GM23338 (cell line): Measurements from ENCODE around the gene TGM6. TPM values are rescaled to one million over a fixed set of nuclear protein-coding genes. Genes with fewer than 3 reads are reported as not detected.

Experiments used
- ATAC-seq: fragments of 200-7000 bp; cut with Tn5 transposase; 3 replicates; pipeline ENCODE4 v1.9.1; 2020
- DNase-seq: peaks from one replicate; pipeline ENCODE4 v3.0.0-alpha.2; 2015; ENCODE audit warnings: low spot score
- H2AFZ ChIP-seq: fragments of 200-600 bp; sonication (generic); 2 replicates; pipeline ENCODE4 v1.8.0; 2016; ENCODE audit warnings: antibody characterized with exemption, mild to moderate bottlenecking, moderate library complexity
- H3F3A ChIP-seq: fragments of 200-600 bp; sonication (generic); replicated peaks from 2 replicates; pipeline ENCODE4 v1.8.0; 2017; ENCODE audit warnings: antibody characterized with exemption, mixed run types, low read depth
- H3K27ac ChIP-seq: fragments of 200-600 bp; sonication (generic); 2 replicates; pipeline ENCODE4 v1.6.1; 2016; ENCODE audit warnings: low read depth
- H3K27me3 ChIP-seq: fragments of 200-600 bp; sonication (generic); 2 replicates; pipeline ENCODE4 v1.8.0; 2016; ENCODE audit warnings: mild to moderate bottlenecking, mixed run types, moderate library complexity; ENCODE audit not compliant: insufficient read depth
- H3K36me3 ChIP-seq: fragments of 200-600 bp; sonication (generic); 2 replicates; pipeline ENCODE4 v1.8.0; 2016; ENCODE audit warnings: mild to moderate bottlenecking; ENCODE audit not compliant: insufficient read depth
- H3K4me1 ChIP-seq: fragments of 200-600 bp; sonication (generic); 2 replicates; pipeline ENCODE4 v1.8.0; 2016; ENCODE audit warnings: mild to moderate bottlenecking, moderate library complexity; ENCODE audit not compliant: insufficient read depth
- H3K4me2 ChIP-seq: fragments of 200-600 bp; sonication (generic); 2 replicates; pipeline ENCODE4 v1.7.1; 2017; ENCODE audit warnings: mixed run types
- H3K4me3 ChIP-seq: fragments of 200-600 bp; sonication (generic); 2 replicates; pipeline ENCODE4 v1.6.1; 2016; ENCODE audit warnings: mixed run types
- H3K79me2 ChIP-seq: fragments of 200-600 bp; sonication (generic); replicated peaks from 2 replicates; pipeline ENCODE4 v1.8.0; 2017; ENCODE audit warnings: mild to moderate bottlenecking; ENCODE audit not compliant: insufficient read depth
- H3K9me2 ChIP-seq: fragments of 200-600 bp; sonication (generic); 2 replicates; pipeline ENCODE4 v1.8.0; 2017; ENCODE audit not compliant: insufficient read depth
- H4K20me1 ChIP-seq: fragments of 200-600 bp; sonication (generic); replicated peaks from 2 replicates; pipeline ENCODE4 v1.8.0; 2017; ENCODE audit warnings: mild to moderate bottlenecking; ENCODE audit not compliant: insufficient read depth
- H3K27ac Mint-ChIP-seq: 2 replicates; pipeline ENCODE4 v1.8.0; 2020; ENCODE audit warnings: inconsistent platforms, mild to moderate bottlenecking, moderate library complexity, mixed read lengths
- H3K27me3 Mint-ChIP-seq: 3 replicates; pipeline ENCODE4 v1.8.0; 2022; ENCODE audit warnings: low read depth, mild to moderate bottlenecking, moderate library complexity, mixed read lengths, inconsistent platforms; ENCODE audit not compliant: insufficient read depth, poor library complexity
- H3K36me3 Mint-ChIP-seq: 3 replicates; pipeline ENCODE4 v1.8.0; 2021; ENCODE audit warnings: low read depth, mild to moderate bottlenecking, inconsistent platforms, moderate library complexity, mixed read lengths
- H3K4me1 Mint-ChIP-seq: 3 replicates; pipeline ENCODE4 v1.8.0; 2020; ENCODE audit warnings: mild to moderate bottlenecking, inconsistent platforms, mixed read lengths
- H3K4me3 Mint-ChIP-seq: 3 replicates; pipeline ENCODE4 v1.8.0; 2021; ENCODE audit warnings: moderate library complexity, mild to moderate bottlenecking, inconsistent platforms, mixed read lengths
- H3K9me3 Mint-ChIP-seq: 3 replicates; pipeline ENCODE4 v1.8.0; 2020; ENCODE audit warnings: moderate library complexity, mild to moderate bottlenecking, inconsistent platforms, mixed read lengths
- CREB1 ChIP-seq: fragments of 250-450 bp; sonication (Bioruptor Pico); IDR thresholded peaks from 2 replicates; pipeline ENCODE4 v1.5.0; 2020; ENCODE audit warnings: low read depth, mild to moderate bottlenecking, moderate library complexity
- EZH2 ChIP-seq: fragments of 200-600 bp; sonication (generic); IDR thresholded peaks from one replicate; pipeline ENCODE4 v1.8.0; 2017; ENCODE audit warnings: antibody characterized with exemption, mild to moderate bottlenecking, low read depth; ENCODE audit not compliant: unreplicated experiment
- EZH2phosphoT487 ChIP-seq: fragments of 200-600 bp; sonication (generic); IDR thresholded peaks from one replicate; pipeline ENCODE4 v1.8.1; 2018; ENCODE audit warnings: antibody characterized with exemption; ENCODE audit not compliant: unreplicated experiment
- JUNB ChIP-seq: IDR thresholded peaks from one replicate; pipeline ENCODE4 v1.6.1; 2016; ENCODE audit warnings: antibody characterized with exemption; ENCODE audit not compliant: unreplicated experiment
- NANOG ChIP-seq: IDR thresholded peaks from 2 replicates; pipeline ENCODE4 v1.6.1; 2016; ENCODE audit warnings: antibody characterized with exemption, borderline replicate concordance
- POLR2AphosphoS5 ChIP-seq: IDR thresholded peaks from 2 replicates; pipeline ENCODE4 v1.6.1; 2016; ENCODE audit warnings: antibody characterized with exemption, low read depth
- STAT1 ChIP-seq: IDR thresholded peaks from one replicate; pipeline ENCODE4 v1.6.1; 2016; ENCODE audit warnings: antibody characterized with exemption; ENCODE audit not compliant: unreplicated experiment
- ZNF114 ChIP-seq: fragments of 250-450 bp; sonication (Bioruptor Pico); IDR thresholded peaks from 2 replicates; pipeline ENCODE4 v1.5.0; 2020; ENCODE audit warnings: mild to moderate bottlenecking, moderate library complexity
- ZNF331 ChIP-seq: fragments of 250-450 bp; sonication (Bioruptor Pico); IDR thresholded peaks from 2 replicates; pipeline ENCODE4 v1.5.0; 2020; ENCODE audit warnings: low read depth, mild to moderate bottlenecking, moderate library complexity
- polyA plus RNA-seq: library from polyadenylated mRNA; unstranded; fragments of >200 nt; fragmentation: Nextera tagmentation; extraction: Ambion mirVana; gene quantifications from 2 replicates; pipeline ENCODE4 v1.2.1, GENCODE V29; 2016
- total RNA-seq: library from RNA; depleted of rRNA; stranded (reverse); fragments of >200 nt; shearing (Covaris generic); gene quantifications from 2 replicates; pipeline ENCODE4 v1.2.3, GENCODE V29; 2014
- TF ChIP-seq, protein P1 (sequence below): fragments of 250-450 bp; sonication (Bioruptor Pico); IDR thresholded peaks from 2 replicates; pipeline ENCODE4 v1.5.0; 2020; ENCODE audit warnings: mild to moderate bottlenecking, moderate library complexity
- TF ChIP-seq, protein P2 (sequence below): IDR thresholded peaks from 2 replicates; pipeline ENCODE4 v1.6.1; 2016; ENCODE audit warnings: antibody characterized with exemption
- TF ChIP-seq, protein P3 (sequence below), 2 experiments: fragments of 200-600 bp in 1 of 2; sonication (generic) in 1 of 2; conservative IDR thresholded peaks; 2 replicates each; pipeline versions ENCODE4 v1.5.1 to v1.6.1; 2016 to 2017; ENCODE audit warnings: antibody characterized with exemption in 2 of 2, low read depth in 2 of 2, mild to moderate bottlenecking in 2 of 2, moderate library complexity in 1 of 2
- TF ChIP-seq, protein P4 (sequence below): IDR thresholded peaks from one replicate; pipeline ENCODE4 v1.6.1; 2018; ENCODE audit warnings: antibody characterized with exemption; ENCODE audit not compliant: unreplicated experiment

The TGM6 gene
- total and polyA plus RNA-seq, 2 experiments from 2014 or later: not detected

DNA sequence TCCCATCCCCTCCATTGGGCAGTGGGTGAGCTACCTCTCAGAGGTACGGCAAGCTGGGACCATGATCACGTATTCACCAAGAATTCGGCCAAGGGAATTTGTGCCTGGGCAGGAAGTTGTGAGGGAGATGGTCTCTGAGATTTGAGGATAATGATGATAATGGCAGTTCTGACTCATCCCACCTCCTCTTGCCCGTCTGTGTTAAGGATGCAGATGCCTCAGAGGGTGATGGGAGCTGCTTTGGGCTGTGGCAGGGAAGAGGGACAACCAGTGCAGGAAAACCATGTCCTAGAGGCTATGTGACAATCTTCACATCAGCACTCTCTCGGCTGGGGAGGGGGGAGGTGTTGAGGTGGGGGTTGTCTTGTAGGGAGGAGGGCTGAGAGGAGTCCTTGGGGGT is 4.3 kb downstream of the TGM6 start:
- peaks cover 20% of the 10 kb centered on the region; the same call in 1 of the 2 replicates for H3K9me2 ChIP-seq
- Mint-ChIP-seq H3K9me3 (peaks cover 4% of the 10 kb centered on the region; the same call in 1 of the 3 replicates), H3K4me3 (no peak overlapping the region), H3K36me3 (no peaks in the 10 kb centered on the region), H3K4me1 (peaks cover 7% of the 10 kb centered on the region), H3K27me3 (peaks cover 3% of the 10 kb centered on the region), H3K27ac (no peak overlapping the region)
- ATAC-seq (no peak), DNase-seq (no peak)
- no peaks in the 10 kb centered on the region for H4K20me1 ChIP-seq
- H3F3A ChIP-seq: no peaks in the 10 kb centered on the region
- H3K4me1 ChIP-seq: no peaks in the 10 kb centered on the region
- H2AFZ ChIP-seq: no peak overlapping the region
- TF ChIP-seq EZH2phosphoT487: no peak
- no peak for TF ChIP-seq POLR2AphosphoS5
- TF ChIP-seq ZNF331: no peak
- TF ChIP-seq, protein P1, sequence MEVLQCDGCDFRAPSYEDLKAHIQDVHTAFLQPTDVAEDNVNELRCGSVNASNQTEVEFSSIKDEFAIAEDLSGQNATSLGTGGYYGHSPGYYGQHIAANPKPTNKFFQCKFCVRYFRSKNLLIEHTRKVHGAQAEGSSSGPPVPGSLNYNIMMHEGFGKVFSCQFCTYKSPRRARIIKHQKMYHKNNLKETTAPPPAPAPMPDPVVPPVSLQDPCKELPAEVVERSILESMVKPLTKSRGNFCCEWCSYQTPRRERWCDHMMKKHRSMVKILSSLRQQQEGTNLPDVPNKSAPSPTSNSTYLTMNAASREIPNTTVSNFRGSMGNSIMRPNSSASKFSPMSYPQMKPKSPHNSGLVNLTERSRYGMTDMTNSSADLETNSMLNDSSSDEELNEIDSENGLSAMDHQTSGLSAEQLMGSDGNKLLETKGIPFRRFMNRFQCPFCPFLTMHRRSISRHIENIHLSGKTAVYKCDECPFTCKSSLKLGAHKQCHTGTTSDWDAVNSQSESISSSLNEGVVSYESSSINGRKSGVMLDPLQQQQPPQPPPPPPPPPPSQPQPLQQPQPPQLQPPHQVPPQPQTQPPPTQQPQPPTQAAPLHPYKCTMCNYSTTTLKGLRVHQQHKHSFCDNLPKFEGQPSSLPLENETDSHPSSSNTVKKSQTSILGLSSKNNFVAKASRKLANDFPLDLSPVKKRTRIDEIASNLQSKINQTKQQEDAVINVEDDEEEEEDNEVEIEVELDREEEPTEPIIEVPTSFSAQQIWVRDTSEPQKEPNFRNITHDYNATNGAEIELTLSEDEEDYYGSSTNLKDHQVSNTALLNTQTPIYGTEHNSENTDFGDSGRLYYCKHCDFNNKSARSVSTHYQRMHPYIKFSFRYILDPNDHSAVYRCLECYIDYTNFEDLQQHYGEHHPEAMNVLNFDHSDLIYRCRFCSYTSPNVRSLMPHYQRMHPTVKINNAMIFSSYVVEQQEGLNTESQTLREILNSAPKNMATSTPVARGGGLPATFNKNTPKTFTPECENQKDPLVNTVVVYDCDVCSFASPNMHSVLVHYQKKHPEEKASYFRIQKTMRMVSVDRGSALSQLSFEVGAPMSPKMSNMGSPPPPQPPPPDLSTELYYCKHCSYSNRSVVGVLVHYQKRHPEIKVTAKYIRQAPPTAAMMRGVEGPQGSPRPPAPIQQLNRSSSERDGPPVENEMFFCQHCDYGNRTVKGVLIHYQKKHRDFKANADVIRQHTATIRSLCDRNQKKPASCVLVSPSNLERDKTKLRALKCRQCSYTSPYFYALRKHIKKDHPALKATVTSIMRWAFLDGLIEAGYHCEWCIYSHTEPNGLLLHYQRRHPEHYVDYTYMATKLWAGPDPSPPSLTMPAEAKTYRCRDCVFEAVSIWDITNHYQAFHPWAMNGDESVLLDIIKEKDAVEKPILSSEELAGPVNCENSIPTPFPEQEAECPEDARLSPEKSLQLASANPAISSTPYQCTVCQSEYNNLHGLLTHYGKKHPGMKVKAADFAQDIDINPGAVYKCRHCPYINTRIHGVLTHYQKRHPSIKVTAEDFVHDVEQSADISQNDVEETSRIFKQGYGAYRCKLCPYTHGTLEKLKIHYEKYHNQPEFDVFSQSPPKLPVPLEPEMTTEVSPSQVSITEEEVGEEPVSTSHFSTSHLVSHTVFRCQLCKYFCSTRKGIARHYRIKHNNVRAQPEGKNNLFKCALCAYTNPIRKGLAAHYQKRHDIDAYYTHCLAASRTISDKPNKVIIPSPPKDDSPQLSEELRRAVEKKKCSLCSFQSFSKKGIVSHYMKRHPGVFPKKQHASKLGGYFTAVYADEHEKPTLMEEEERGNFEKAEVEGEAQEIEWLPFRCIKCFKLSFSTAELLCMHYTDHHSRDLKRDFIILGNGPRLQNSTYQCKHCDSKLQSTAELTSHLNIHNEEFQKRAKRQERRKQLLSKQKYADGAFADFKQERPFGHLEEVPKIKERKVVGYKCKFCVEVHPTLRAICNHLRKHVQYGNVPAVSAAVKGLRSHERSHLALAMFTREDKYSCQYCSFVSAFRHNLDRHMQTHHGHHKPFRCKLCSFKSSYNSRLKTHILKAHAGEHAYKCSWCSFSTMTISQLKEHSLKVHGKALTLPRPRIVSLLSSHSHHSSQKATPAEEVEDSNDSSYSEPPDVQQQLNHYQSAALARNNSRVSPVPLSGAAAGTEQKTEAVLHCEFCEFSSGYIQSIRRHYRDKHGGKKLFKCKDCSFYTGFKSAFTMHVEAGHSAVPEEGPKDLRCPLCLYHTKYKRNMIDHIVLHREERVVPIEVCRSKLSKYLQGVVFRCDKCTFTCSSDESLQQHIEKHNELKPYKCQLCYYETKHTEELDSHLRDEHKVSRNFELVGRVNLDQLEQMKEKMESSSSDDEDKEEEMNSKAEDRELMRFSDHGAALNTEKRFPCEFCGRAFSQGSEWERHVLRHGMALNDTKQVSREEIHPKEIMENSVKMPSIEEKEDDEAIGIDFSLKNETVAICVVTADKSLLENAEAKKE (CRISPR knock-in tag): no peak
- TF ChIP-seq ZNF114 (CRISPR knock-in tag): no peak
- TF ChIP-seq, protein P2, sequence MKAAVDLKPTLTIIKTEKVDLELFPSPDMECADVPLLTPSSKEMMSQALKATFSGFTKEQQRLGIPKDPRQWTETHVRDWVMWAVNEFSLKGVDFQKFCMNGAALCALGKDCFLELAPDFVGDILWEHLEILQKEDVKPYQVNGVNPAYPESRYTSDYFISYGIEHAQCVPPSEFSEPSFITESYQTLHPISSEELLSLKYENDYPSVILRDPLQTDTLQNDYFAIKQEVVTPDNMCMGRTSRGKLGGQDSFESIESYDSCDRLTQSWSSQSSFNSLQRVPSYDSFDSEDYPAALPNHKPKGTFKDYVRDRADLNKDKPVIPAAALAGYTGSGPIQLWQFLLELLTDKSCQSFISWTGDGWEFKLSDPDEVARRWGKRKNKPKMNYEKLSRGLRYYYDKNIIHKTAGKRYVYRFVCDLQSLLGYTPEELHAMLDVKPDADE: no peak
- no peak for TF ChIP-seq NANOG
- TF ChIP-seq STAT1: no peak
- TF ChIP-seq EZH2: no peak
- TF ChIP-seq, protein P3, sequence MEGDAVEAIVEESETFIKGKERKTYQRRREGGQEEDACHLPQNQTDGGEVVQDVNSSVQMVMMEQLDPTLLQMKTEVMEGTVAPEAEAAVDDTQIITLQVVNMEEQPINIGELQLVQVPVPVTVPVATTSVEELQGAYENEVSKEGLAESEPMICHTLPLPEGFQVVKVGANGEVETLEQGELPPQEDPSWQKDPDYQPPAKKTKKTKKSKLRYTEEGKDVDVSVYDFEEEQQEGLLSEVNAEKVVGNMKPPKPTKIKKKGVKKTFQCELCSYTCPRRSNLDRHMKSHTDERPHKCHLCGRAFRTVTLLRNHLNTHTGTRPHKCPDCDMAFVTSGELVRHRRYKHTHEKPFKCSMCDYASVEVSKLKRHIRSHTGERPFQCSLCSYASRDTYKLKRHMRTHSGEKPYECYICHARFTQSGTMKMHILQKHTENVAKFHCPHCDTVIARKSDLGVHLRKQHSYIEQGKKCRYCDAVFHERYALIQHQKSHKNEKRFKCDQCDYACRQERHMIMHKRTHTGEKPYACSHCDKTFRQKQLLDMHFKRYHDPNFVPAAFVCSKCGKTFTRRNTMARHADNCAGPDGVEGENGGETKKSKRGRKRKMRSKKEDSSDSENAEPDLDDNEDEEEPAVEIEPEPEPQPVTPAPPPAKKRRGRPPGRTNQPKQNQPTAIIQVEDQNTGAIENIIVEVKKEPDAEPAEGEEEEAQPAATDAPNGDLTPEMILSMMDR (conservative IDR thresholded peaks at IDR 0.05; ENCODE audit: low read depth in 2 of 2): no peak
- no peak for TF ChIP-seq CREB1 (CRISPR knock-in tag)
- TF ChIP-seq, protein P4, sequence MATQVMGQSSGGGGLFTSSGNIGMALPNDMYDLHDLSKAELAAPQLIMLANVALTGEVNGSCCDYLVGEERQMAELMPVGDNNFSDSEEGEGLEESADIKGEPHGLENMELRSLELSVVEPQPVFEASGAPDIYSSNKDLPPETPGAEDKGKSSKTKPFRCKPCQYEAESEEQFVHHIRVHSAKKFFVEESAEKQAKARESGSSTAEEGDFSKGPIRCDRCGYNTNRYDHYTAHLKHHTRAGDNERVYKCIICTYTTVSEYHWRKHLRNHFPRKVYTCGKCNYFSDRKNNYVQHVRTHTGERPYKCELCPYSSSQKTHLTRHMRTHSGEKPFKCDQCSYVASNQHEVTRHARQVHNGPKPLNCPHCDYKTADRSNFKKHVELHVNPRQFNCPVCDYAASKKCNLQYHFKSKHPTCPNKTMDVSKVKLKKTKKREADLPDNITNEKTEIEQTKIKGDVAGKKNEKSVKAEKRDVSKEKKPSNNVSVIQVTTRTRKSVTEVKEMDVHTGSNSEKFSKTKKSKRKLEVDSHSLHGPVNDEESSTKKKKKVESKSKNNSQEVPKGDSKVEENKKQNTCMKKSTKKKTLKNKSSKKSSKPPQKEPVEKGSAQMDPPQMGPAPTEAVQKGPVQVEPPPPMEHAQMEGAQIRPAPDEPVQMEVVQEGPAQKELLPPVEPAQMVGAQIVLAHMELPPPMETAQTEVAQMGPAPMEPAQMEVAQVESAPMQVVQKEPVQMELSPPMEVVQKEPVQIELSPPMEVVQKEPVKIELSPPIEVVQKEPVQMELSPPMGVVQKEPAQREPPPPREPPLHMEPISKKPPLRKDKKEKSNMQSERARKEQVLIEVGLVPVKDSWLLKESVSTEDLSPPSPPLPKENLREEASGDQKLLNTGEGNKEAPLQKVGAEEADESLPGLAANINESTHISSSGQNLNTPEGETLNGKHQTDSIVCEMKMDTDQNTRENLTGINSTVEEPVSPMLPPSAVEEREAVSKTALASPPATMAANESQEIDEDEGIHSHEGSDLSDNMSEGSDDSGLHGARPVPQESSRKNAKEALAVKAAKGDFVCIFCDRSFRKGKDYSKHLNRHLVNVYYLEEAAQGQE: no peak
- no peak for TF ChIP-seq JUNB
- no peaks in the 10 kb centered on the region for H3K27me3 ChIP-seq
- no peak overlapping the region for H3K4me2 ChIP-seq
- H3K36me3 ChIP-seq: no peaks in the 10 kb centered on the region
- no peaks in the 10 kb centered on the region for H3K79me2 ChIP-seq
- no peak overlapping the region for H3K4me3 ChIP-seq
- H3K27ac ChIP-seq: no peak overlapping the region
